GDM1 (cell line): ENCODE measurements around the gene TRIOBP.

Experiments used
- DNase-seq: peaks from one replicate; lab custom pipeline; 2025; lab: John Stamatoyannopoulos, UW

Gene TRIOBP

DNA sequence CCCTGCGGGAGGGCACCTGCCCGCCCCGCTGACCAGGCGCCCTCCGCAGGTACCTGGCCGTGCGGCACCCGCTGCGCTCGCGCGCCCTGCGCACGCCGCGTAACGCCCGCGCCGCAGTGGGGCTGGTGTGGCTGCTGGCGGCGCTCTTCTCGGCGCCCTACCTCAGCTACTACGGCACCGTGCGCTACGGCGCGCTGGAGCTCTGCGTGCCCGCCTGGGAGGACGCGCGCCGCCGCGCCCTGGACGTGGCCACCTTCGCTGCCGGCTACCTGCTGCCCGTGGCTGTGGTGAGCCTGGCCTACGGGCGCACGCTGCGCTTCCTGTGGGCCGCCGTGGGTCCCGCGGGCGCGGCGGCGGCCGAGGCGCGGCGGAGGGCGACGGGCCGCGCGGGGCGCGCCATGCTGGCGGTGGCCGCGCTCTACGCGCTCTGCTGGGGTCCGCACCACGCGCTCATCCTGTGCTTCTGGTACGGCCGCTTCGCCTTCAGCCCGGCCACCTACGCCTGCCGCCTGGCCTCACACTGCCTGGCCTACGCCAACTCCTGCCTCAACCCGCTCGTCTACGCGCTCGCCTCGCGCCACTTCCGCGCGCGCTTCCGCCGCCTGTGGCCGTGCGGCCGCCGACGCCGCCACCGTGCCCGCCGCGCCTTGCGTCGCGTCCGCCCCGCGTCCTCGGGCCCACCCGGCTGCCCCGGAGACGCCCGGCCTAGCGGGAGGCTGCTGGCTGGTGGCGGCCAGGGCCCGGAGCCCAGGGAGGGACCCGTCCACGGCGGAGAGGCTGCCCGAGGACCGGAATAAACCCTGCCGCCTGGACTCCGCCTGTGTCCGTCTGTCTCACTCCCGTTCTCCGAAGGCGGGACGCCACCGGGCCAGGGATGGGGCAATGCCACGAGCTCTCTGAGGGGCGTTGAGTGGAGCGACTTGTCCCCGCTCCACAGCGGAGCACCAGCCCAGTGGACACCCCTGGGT, 128.1 kb downstream of the TRIOBP start:
- DNase-seq = no peak
